HG02759 (cell line): ENCODE data around the gene TOP3A.

Source experiments
- ATAC-seq: cut with Tn5 transposase; IDR thresholded peaks from one replicate; pipeline ENCODE4 v1.9.1; 2021; ENCODE audit warnings: mild to moderate bottlenecking, moderate library complexity; ENCODE audit not compliant: unreplicated experiment

TOP3A gene

GRCh38 chr17:18253947-18254821, 60.6 kb downstream of the TOP3A start:
- ATAC-seq, result no peak

GRCh38 chr17:18253187-18253884, 61.5 kb downstream of the TOP3A start:
- no peak for ATAC-seq

GRCh38 chr17:18252160-18252559, 62.6 kb downstream of the TOP3A start:
- no peak for ATAC-seq

- ATAC-seq, result no peak
Measured at GRCh38 chr17:18251204-18251603, 63.6 kb downstream of the TOP3A start.

GRCh38 chr17:18250708-18251107, 64.1 kb downstream of the TOP3A start:
- no peak for ATAC-seq

- ATAC-seq, result no peak
Measured at GRCh38 chr17:18250259-18250658, 64.5 kb downstream of the TOP3A start.

- no peak for ATAC-seq
Measured at GRCh38 chr17:18248811-18249210, 66.0 kb downstream of the TOP3A start.

- no peak for ATAC-seq
Measured at GRCh38 chr17:18248300-18248731, 66.5 kb downstream of the TOP3A start.

GRCh38 chr17:18247613-18248001, 67.2 kb downstream of the TOP3A start:
- no peak for ATAC-seq

GRCh38 chr17:18246880-18247612, 67.7 kb downstream of the TOP3A start:
- no peak for ATAC-seq

- no peak for ATAC-seq
Measured at GRCh38 chr17:18246109-18246725, 68.6 kb downstream of the TOP3A start.

GRCh38 chr17:18245038-18245776, 69.6 kb downstream of the TOP3A start:
- ATAC-seq, result no peak

GRCh38 chr17:18241229-18241871, 73.4 kb downstream of the TOP3A start:
- no peak for ATAC-seq

- no peak for ATAC-seq
Measured at GRCh38 chr17:18240449-18240848, 74.3 kb downstream of the TOP3A start.

- no peak for ATAC-seq
Measured at GRCh38 chr17:18238299-18238698, 76.5 kb downstream of the TOP3A start.

- ATAC-seq, result no peak
Measured at GRCh38 chr17:18237461-18237860, 77.3 kb downstream of the TOP3A start.

- ATAC-seq, result no peak
Measured at GRCh38 chr17:18236494-18236893, 78.3 kb downstream of the TOP3A start.

- no peak for ATAC-seq
Measured at GRCh38 chr17:18235743-18236256, 79.0 kb downstream of the TOP3A start.

GRCh38 chr17:18234853-18235380, 79.9 kb downstream of the TOP3A start:
- ATAC-seq, result no peak
